ENCODE data around the gene SLC6A13.

Gene SLC6A13

DNA sequence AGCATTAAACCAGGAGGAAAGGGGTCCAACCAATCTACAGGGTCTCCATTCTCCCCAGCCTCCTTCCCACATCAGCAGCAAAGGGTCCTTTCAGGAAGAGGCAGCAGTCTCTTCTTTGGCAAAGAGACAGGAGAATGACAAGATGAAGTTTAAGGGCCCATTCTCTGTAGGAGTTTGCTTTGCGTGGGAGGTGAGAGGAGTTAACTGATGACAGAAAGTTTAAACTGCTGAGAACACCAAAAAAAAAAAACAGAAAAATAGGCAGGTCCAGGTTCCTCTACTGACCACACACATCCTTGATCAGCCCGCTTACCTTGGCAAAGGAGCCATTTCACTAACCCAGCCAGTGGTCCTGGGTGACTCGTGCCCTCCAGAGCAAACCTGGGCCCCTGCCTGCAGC, 5.7 kb downstream of the SLC6A13 start:
- peaks cover 3% of the 10 kb centered on the region for H3K27me3 ChIP-seq (ENCODE audit: insufficient read depth, low read length)
- no peak overlapping the region for H3K4me3 ChIP-seq (ENCODE audit: low read length)
- no peaks in the 10 kb centered on the region for H3K36me3 ChIP-seq (ENCODE audit: insufficient read depth, low read length)
- no peaks in the 10 kb centered on the region for H3K4me1 ChIP-seq (ENCODE audit: insufficient read depth, low read length)
- H3K9me3 ChIP-seq (ENCODE audit: low read length), result no peaks in the 10 kb centered on the region
- no peak overlapping the region for H2AFZ ChIP-seq (ENCODE audit: low read depth, low read length)

DNA sequence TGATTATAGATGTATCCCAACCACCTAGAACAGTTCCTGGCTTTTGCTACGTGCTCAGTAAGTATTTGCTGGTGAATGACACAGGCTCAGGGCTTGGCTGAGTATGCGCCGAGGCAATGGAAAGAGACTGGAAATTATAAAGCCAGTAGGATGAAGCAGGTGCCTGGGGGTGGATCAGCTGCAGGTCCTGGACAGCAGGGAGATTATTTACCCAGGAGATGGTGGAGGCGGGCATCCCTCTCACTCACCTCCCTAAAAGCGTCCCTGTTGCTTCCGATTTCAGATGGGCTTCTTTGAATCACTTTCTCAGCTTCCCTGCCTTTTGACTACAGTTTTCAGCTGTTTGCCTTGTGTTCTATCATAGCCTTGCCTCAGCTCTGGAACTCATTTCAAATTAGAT, 6.4 kb downstream of the SLC6A13 start:
- H3K27me3 ChIP-seq (ENCODE audit: insufficient read depth, low read length), result peaks cover 3% of the 10 kb centered on the region
- H2AFZ ChIP-seq (ENCODE audit: low read depth, low read length), result no peak overlapping the region
- H3K4me3 ChIP-seq (ENCODE audit: low read length), result no peak overlapping the region
- no peaks in the 10 kb centered on the region for H3K9me3 ChIP-seq (ENCODE audit: low read length)
- no peaks in the 10 kb centered on the region for H3K4me1 ChIP-seq (ENCODE audit: insufficient read depth, low read length)
- H3K36me3 ChIP-seq (ENCODE audit: insufficient read depth, low read length), result no peaks in the 10 kb centered on the region

DNA sequence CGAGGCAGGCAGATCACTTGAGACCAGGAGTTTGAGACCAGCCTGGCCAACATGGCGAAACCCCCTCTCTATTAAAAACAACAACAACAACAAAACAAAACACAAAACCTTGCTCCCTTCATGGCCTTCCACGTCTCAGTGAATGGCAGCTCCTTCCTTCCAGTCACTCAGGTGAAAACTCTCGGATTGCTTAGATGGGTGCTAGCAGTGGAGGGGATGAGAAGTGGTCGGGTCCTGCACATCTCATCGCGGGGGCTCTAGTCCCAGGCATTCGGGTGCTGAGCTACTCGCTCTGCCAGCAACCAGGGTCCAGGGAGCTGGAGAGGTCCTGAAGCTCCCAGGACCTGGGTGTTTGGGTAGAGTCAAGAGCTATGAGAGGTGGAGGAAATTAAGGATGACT, 7.7 kb downstream of the SLC6A13 start:
- Histone ChIP-seq H3K9me3 (ENCODE audit: low read length) (no peaks in the 10 kb centered on the region), H3K4me1 (ENCODE audit: insufficient read depth, low read length) (no peaks in the 10 kb centered on the region), H3K36me3 (ENCODE audit: insufficient read depth, low read length) (no peaks in the 10 kb centered on the region), H3K4me3 (ENCODE audit: low read length) (no peak overlapping the region), H3K27me3 (ENCODE audit: insufficient read depth, low read length) (peaks cover 3% of the 10 kb centered on the region), H2AFZ (ENCODE audit: low read depth, low read length) (no peak overlapping the region)

- Histone ChIP-seq H3K4me1 (ENCODE audit: insufficient read depth, low read length) (no peaks in the 10 kb centered on the region), H3K4me3 (ENCODE audit: low read length) (no peak overlapping the region), H2AFZ (ENCODE audit: low read depth, low read length) (no peak overlapping the region), H3K9me3 (ENCODE audit: low read length) (no peaks in the 10 kb centered on the region), H3K27me3 (ENCODE audit: insufficient read depth, low read length) (peaks cover 3% of the 10 kb centered on the region), H3K36me3 (ENCODE audit: insufficient read depth, low read length) (no peaks in the 10 kb centered on the region)
These were observed 8.6 kb downstream of the SLC6A13 start for GRCh38 chr12:254039-254438.

- Histone ChIP-seq H3K36me3 (ENCODE audit: insufficient read depth, low read length) (no peaks in the 10 kb centered on the region), H3K27me3 (ENCODE audit: insufficient read depth, low read length) (peaks cover 3% of the 10 kb centered on the region), H2AFZ (ENCODE audit: low read depth, low read length) (no peak overlapping the region), H3K4me3 (ENCODE audit: low read length) (no peak overlapping the region), H3K4me1 (ENCODE audit: insufficient read depth, low read length) (no peaks in the 10 kb centered on the region), H3K9me3 (ENCODE audit: low read length) (no peaks in the 10 kb centered on the region)
These were observed 9.4 kb downstream of the SLC6A13 start for GRCh38 chr12:253116-253831.

DNA sequence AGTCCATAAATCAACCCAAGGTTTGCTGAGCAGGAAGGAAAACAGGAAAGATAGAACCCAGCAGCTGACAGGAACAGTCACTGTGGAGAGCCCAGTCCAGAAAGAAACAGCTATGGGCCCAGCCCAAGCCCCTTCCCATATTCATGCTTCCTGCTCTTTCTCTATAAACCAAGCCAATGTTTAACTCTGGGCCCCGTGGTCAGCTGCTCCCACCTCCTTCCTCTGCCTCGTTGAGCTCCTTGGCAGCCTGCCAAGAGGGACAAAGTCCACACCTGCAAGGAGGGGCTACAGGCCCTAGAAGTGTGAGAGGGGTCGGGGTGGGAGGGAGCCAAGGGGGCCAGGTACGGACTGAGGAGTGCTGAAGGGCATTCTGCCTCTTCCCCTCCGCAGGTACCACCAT, 10.0 kb downstream of the SLC6A13 start:
- Histone ChIP-seq H3K9me3 (ENCODE audit: low read length) (no peaks in the 10 kb centered on the region), H2AFZ (ENCODE audit: low read depth, low read length) (no peak overlapping the region), H3K4me1 (ENCODE audit: insufficient read depth, low read length) (no peaks in the 10 kb centered on the region), H3K36me3 (ENCODE audit: insufficient read depth, low read length) (no peaks in the 10 kb centered on the region), H3K4me3 (ENCODE audit: low read length) (no peak overlapping the region), H3K27me3 (ENCODE audit: insufficient read depth, low read length) (peaks cover 2% of the 10 kb centered on the region)

DNA sequence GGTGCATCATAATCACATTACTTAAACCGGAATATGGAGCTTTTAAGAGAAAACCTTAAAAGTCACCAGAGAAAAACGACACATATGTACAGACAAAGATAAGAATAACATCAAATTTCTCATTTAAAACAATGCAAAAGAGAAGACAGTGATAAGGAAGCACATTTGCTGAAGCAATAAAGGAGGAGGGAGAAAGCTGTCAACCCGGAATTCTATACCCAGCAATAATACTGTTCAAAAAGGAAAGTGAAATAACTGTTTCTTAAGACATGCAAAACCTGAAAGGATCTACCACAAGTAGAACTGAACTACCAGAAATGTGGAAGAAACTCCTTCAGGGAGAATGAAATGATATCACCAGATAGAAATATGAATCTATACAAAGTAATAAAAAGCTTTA, 15.4 kb downstream of the SLC6A13 start:
- no peaks in the 10 kb centered on the region for H3K27me3 ChIP-seq (ENCODE audit: insufficient read depth, low read length)
- no peaks in the 10 kb centered on the region for H3K36me3 ChIP-seq (ENCODE audit: insufficient read depth, low read length)
- no peaks in the 10 kb centered on the region for H3K9me3 ChIP-seq (ENCODE audit: low read length)
- H3K4me1 ChIP-seq (ENCODE audit: insufficient read depth, low read length), result no peaks in the 10 kb centered on the region
- H3K4me3 ChIP-seq (ENCODE audit: low read length), result no peak overlapping the region
- H2AFZ ChIP-seq (ENCODE audit: low read depth, low read length), result no peak overlapping the region

DNA sequence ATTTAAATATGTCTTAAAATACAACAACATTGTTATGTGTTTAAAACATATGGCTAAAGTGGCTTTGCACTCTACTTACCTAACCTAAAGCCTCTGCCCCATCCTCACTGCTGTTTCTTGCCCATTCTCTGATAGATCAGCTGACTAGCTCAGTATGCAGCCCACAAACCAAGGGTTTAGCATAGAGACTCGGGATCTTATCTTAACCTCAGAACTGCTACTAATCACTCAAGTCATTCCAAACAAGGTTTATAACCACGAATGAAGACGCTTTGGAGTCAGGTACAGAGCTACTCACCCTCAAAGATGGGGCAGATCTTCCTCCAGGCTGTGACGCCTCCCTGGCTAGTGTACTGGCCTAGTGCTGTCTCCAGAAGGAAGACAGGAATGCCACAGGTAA, 19.3 kb downstream of the SLC6A13 start:
- Histone ChIP-seq H3K36me3 (ENCODE audit: insufficient read depth, low read length) (no peaks in the 10 kb centered on the region), H3K27me3 (ENCODE audit: insufficient read depth, low read length) (no peaks in the 10 kb centered on the region), H3K9me3 (ENCODE audit: low read length) (no peaks in the 10 kb centered on the region), H3K4me1 (ENCODE audit: insufficient read depth, low read length) (no peaks in the 10 kb centered on the region), H3K4me3 (ENCODE audit: low read length) (no peak overlapping the region), H2AFZ (ENCODE audit: low read depth, low read length) (no peak overlapping the region)

DNA sequence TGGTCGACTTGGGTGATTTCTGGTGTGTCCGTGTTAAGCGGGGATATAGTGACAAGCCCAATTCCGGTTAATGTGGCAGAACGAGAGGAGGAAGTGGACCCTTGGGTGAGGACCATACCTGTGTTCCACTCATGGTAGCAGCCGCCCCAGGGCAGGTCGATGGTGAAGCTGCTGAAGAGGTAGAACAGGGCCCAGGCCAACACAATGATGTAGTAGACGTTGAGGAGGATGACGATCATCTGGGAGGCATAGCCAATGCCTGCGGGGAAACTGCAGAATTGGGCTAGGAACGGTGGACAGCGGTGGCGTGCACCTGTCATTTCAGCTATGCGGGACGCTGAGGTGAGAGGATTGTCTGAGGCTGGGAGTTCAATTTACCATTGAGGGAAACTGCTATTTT, 20.1 kb downstream of the SLC6A13 start:
- H2AFZ ChIP-seq (ENCODE audit: low read depth, low read length), result no peak overlapping the region
- no peaks in the 10 kb centered on the region for H3K4me1 ChIP-seq (ENCODE audit: insufficient read depth, low read length)
- no peak overlapping the region for H3K4me3 ChIP-seq (ENCODE audit: low read length)
- no peaks in the 10 kb centered on the region for H3K27me3 ChIP-seq (ENCODE audit: insufficient read depth, low read length)
- H3K9me3 ChIP-seq (ENCODE audit: low read length), result peaks cover 2% of the 10 kb centered on the region
- H3K36me3 ChIP-seq (ENCODE audit: insufficient read depth, low read length), result no peaks in the 10 kb centered on the region

- Histone ChIP-seq H3K36me3 (ENCODE audit: insufficient read depth, low read length) (no peaks in the 10 kb centered on the region), H3K9me3 (ENCODE audit: low read length) (peaks cover 9% of the 10 kb centered on the region), H3K4me1 (ENCODE audit: insufficient read depth, low read length) (no peaks in the 10 kb centered on the region), H3K4me3 (ENCODE audit: low read length) (no peak overlapping the region), H2AFZ (ENCODE audit: low read depth, low read length) (no peak overlapping the region), H3K27me3 (ENCODE audit: insufficient read depth, low read length) (no peaks in the 10 kb centered on the region)
These were observed 21.4 kb downstream of the SLC6A13 start for GRCh38 chr12:241266-241665.

- no peaks in the 10 kb centered on the region for H3K36me3 ChIP-seq (ENCODE audit: insufficient read depth, low read length)
- H3K4me3 ChIP-seq (ENCODE audit: low read length), result no peak overlapping the region
- no peaks in the 10 kb centered on the region for H3K4me1 ChIP-seq (ENCODE audit: insufficient read depth, low read length)
- H2AFZ ChIP-seq (ENCODE audit: low read depth, low read length), result no peak overlapping the region
- H3K27me3 ChIP-seq (ENCODE audit: insufficient read depth, low read length), result no peaks in the 10 kb centered on the region
- H3K9me3 ChIP-seq (ENCODE audit: low read length), result peaks cover 9% of the 10 kb centered on the region
These were observed 22.1 kb downstream of the SLC6A13 start for GRCh38 chr12:240566-240965.

- Histone ChIP-seq H3K4me1 (ENCODE audit: insufficient read depth, low read length) (no peaks in the 10 kb centered on the region), H3K27me3 (ENCODE audit: insufficient read depth, low read length) (no peaks in the 10 kb centered on the region), H3K9me3 (ENCODE audit: low read length) (peaks cover 11% of the 10 kb centered on the region)
These were observed 23.8 kb downstream of the SLC6A13 start for GRCh38 chr12:238736-239398.

GRCh38 chr12:238116-238515, 24.5 kb downstream of the SLC6A13 start:
- Histone ChIP-seq H3K4me1 (ENCODE audit: insufficient read depth, low read length) (peaks cover 4% of the 10 kb centered on the region), H3K9me3 (ENCODE audit: low read length) (peaks cover 11% of the 10 kb centered on the region), H3K36me3 (ENCODE audit: insufficient read depth, low read length) (no peaks in the 10 kb centered on the region), H3K4me3 (ENCODE audit: low read length) (no peak overlapping the region), H2AFZ (ENCODE audit: low read depth, low read length) (no peak overlapping the region), H3K27me3 (ENCODE audit: insufficient read depth, low read length) (no peaks in the 10 kb centered on the region)

More at GRCh38 chr12:238736-239398, 23.8 kb downstream of the SLC6A13 start:
- Histone ChIP-seq H2AFZ (ENCODE audit: low read depth, low read length) (no peak overlapping the region), H3K4me3 (ENCODE audit: low read length) (no peak overlapping the region), H3K36me3 (ENCODE audit: insufficient read depth, low read length) (no peaks in the 10 kb centered on the region)
